ENCODE data around the gene ST6GAL1. TPM values are rescaled to one million over a fixed set of nuclear protein-coding genes. Genes with fewer than 3 reads are reported as not detected.

ST6GAL1 gene
- total RNA-seq, 1 experiment from 2014 or later: 15.6 TPM

GRCh38 chr3:187016639-187017345 lies 86.5 kb downstream of the ST6GAL1 start:
- H3K27me3 ChIP-seq (ENCODE audit: insufficient read depth, low read length): no peaks in the 10 kb centered on the region
- H3K9me3 ChIP-seq (ENCODE audit: control insufficient read depth in 1 of 2, insufficient read depth in 1 of 2, low read depth in 1 of 2, low read length in 2 of 2): no peaks in the 10 kb centered on the region
- DNase-seq (ENCODE audit: low read depth, low spot score): no peak
- no peak overlapping the region for H3K4me3 ChIP-seq (replicated peaks in 1 of 2; ENCODE audit: low read depth in 1 of 2, low read length in 2 of 2)
- H3K27ac ChIP-seq (ENCODE audit: low read depth, low read length): no peak overlapping the region
- no peak for ATAC-seq
- no TSS peak for BruUV-seq (replicated peaks)
- no peaks in the 10 kb centered on the region for H3K79me2 ChIP-seq (ENCODE audit: insufficient read depth, low read length)
- H3K9me2 ChIP-seq (ENCODE audit: insufficient read depth): no peaks in the 10 kb centered on the region
- H3K9ac ChIP-seq (ENCODE audit: low read length): no peak overlapping the region
- H3K4me1 ChIP-seq (ENCODE audit: control insufficient read depth in 1 of 2, insufficient read depth in 2 of 2, low read length in 2 of 2): no peaks in the 10 kb centered on the region
- intact Hi-C loops (cut with micrococcal nuclease): no loop called here
- CTCF ChIA-PET: no interaction called here
- POLR2A ChIA-PET: no interaction called here
- no peaks in the 10 kb centered on the region for H3K36me3 ChIP-seq (ENCODE audit: control insufficient read depth in 1 of 2, insufficient read depth in 2 of 2, low read length in 2 of 2)
- no peak overlapping the region for H3K4me2 ChIP-seq (ENCODE audit: low read length)
- no peaks in the 10 kb centered on the region for H4K20me1 ChIP-seq (ENCODE audit: insufficient read depth)
- RAD21 ChIA-PET (ENCODE audit: low non-redundant PET in 1 of 2, low total read pairs in 2 of 2, uncharacterized antibody in 2 of 2, unreplicated experiment in 2 of 2): no interaction called here
- no peak for TF ChIP-seq POLR2A (IDR thresholded peaks at IDR 0.05; ENCODE audit: borderline replicate concordance, extremely low read depth, insufficient read depth, insufficient read length)
- no peak for TF ChIP-seq CTCF (IDR thresholded peaks at IDR 0.05 in 2 of 3, conservative IDR thresholded peaks at IDR 0.05 in 1 of 3; ENCODE audit: borderline replicate concordance in 1 of 3, insufficient read depth in 1 of 3, low read depth in 2 of 3, low read length in 2 of 3)
- TF ChIP-seq EGR1 (IDR thresholded peaks at IDR 0.05; ENCODE audit: low read depth): no peak
- no peak overlapping the region for H2AFZ ChIP-seq (ENCODE audit: low read depth, low read length, poor library complexity, severe bottlenecking)

DNA sequence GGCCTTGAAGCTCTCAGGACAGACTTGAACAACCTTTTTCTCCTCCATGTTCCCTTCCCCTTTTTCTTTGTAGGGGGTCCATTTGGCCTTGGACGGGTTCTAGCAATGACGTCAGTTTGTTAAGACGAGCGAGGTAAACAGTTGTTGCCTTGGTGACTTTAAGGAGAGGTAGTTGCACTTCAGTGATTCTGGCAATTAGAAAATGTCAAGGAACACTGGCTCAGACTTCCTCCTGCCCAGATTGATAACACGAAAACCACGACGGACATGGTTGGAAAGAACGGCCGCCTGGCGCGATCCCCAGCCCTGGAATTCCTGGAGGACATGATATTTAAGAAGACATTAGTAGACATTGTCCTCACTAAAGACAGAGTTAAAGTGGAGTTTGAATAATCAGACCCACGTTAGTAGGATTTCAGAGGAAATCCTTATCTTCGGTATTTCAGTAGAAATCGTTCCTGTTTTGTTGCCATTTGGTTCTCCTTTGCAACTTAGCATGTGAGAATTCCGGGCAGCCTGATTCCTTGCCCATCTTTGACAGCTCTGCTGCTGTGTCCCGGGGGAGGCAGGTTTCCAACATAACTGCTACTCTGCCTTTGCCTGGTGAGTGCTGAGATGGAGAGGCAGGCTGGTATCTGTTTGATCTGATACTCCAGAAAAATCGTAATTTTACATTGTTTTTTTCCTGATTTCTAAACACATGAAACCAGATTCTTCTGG lies 87.3 kb downstream of the ST6GAL1 start:
- ATAC-seq (no peak), DNase-seq (ENCODE audit: low read depth, low spot score) (no peak)
- Histone ChIP-seq H3K4me2 (ENCODE audit: low read length) (no peak overlapping the region), H3K4me1 (ENCODE audit: control insufficient read depth in 1 of 2, insufficient read depth in 2 of 2, low read length in 2 of 2) (no peaks in the 10 kb centered on the region), H3K79me2 (ENCODE audit: insufficient read depth, low read length) (no peaks in the 10 kb centered on the region), H3K27ac (ENCODE audit: low read depth, low read length) (no peak overlapping the region), H3K9me3 (ENCODE audit: control insufficient read depth in 1 of 2, insufficient read depth in 1 of 2, low read depth in 1 of 2, low read length in 2 of 2) (no peaks in the 10 kb centered on the region), H3K36me3 (ENCODE audit: control insufficient read depth in 1 of 2, insufficient read depth in 2 of 2, low read length in 2 of 2) (no peaks in the 10 kb centered on the region), H2AFZ (ENCODE audit: low read depth, low read length, poor library complexity, severe bottlenecking) (no peak overlapping the region), H3K9me2 (ENCODE audit: insufficient read depth) (no peaks in the 10 kb centered on the region), H3K9ac (ENCODE audit: low read length) (no peak overlapping the region), H3K4me3 (replicated peaks in 1 of 2; ENCODE audit: low read depth in 1 of 2, low read length in 2 of 2) (no peak overlapping the region), H4K20me1 (ENCODE audit: insufficient read depth) (no peaks in the 10 kb centered on the region), H3K27me3 (ENCODE audit: insufficient read depth, low read length) (no peaks in the 10 kb centered on the region)
- CTCF ChIA-PET: no interaction called here
- no TSS peak for BruUV-seq (replicated peaks)
- intact Hi-C loops (cut with micrococcal nuclease): no loop called here
- RAD21 ChIA-PET (ENCODE audit: low non-redundant PET in 1 of 2, low total read pairs in 2 of 2, uncharacterized antibody in 2 of 2, unreplicated experiment in 2 of 2): no interaction called here
- POLR2A ChIA-PET: no interaction called here
- TF ChIP-seq SP1 (IDR thresholded peaks at IDR 0.05; ENCODE audit: low read depth): no peak
- TF ChIP-seq ZNF274 (IDR thresholded peaks at IDR 0.05; ENCODE audit: low read depth, low read length): no peak
- no peak for TF ChIP-seq RAD21 (IDR thresholded peaks at IDR 0.05; ENCODE audit: low read depth)
- no peak for TF ChIP-seq CBX3 (IDR thresholded peaks at IDR 0.05; ENCODE audit: low read depth)
- TF ChIP-seq, protein P1, sequence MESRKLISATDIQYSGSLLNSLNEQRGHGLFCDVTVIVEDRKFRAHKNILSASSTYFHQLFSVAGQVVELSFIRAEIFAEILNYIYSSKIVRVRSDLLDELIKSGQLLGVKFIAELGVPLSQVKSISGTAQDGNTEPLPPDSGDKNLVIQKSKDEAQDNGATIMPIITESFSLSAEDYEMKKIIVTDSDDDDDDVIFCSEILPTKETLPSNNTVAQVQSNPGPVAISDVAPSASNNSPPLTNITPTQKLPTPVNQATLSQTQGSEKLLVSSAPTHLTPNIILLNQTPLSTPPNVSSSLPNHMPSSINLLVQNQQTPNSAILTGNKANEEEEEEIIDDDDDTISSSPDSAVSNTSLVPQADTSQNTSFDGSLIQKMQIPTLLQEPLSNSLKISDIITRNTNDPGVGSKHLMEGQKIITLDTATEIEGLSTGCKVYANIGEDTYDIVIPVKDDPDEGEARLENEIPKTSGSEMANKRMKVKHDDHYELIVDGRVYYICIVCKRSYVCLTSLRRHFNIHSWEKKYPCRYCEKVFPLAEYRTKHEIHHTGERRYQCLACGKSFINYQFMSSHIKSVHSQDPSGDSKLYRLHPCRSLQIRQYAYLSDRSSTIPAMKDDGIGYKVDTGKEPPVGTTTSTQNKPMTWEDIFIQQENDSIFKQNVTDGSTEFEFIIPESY (IDR thresholded peaks at IDR 0.05; ENCODE audit: extremely low read depth, insufficient replicate concordance, low read length): no peak
- no peak for TF ChIP-seq CTCF (IDR thresholded peaks at IDR 0.05 in 2 of 3, conservative IDR thresholded peaks at IDR 0.05 in 1 of 3; ENCODE audit: borderline replicate concordance in 1 of 3, insufficient read depth in 1 of 3, low read depth in 2 of 3, low read length in 2 of 3)

All from HCT116 (cell line).